Measurements from ENCODE around the gene LIN37. TPM values are rescaled to one million over a fixed set of nuclear protein-coding genes. Genes with fewer than 3 reads are reported as not detected.
A peak's percentile ranks its signal among the peaks of the same experiment; 100 is the strongest.

Gene LIN37
- total RNA-seq, result 10 to 100 TPM; 12.5 to 19.1 (median 15.9) TPM
- polyA plus RNA-seq, result 10 to 100 TPM in 2 of 3 donors, 1 to 10 TPM in 1; 8.4 to 13.6 (median 11.3) TPM

- Histone ChIP-seq H3K4me1 (peaks cover 0 to 48% (median 42%) of the 10 kb centered on the region in 4 donors), H3K9me3 (no peaks in the 10 kb centered on the region), H3K4me3 (peak within 1 kb of the TSS; percentile 71 to 95 (median 84)), H3K27me3 (no peaks in the 10 kb centered on the region), H3K36me3 (peaks cover 10 to 15% (median 13%) of the 10 kb centered on the region in 4 donors), H3K27ac (peak within 1 kb of the TSS; percentile 85 to 99 (median 87))
- 1% methylated on average over 45 of the region's 45 CpGs for WGBS, 2 donors
- peak; percentile 100 for DNase-seq
- TF ChIP-seq CTCF (IDR thresholded peaks at IDR 0.05) (peak in 2 of 4 experiments; percentile 8 to 9), POLR2AphosphoS5 (IDR thresholded peaks at IDR 0.05) (peak; percentile 97 to 98 (median 97)), POLR2A (IDR thresholded peaks at IDR 0.05) (peak; percentile 88 to 91), EP300 (IDR thresholded peaks at IDR 0.05) (peak in 1 of 4 donors; percentile 66)
- intact Hi-C loops (cut with DNase I), result loop anchor here (5.0 kb wide), 1 partner anchor 249 kb away; the partner anchor contains the start of gene SDHAF1
Observed at GRCh38 chr19:35748106-35749020, at the start of gene LIN37. Gene LIN37, plus strand, starts transcription at chr19:35748576. Its CDS starts 149 bp downstream, at chr19:35748725.

GRCh38 chr19:35702223-35703012, 46.0 kb upstream of the LIN37 start:
- WGBS, 2 donors, result 0% methylated on average over 50 of the region's 50 CpGs
- H3K36me3 ChIP-seq, result no peaks in the 10 kb centered on the region
- H3K4me3 ChIP-seq, result peak overlapping the region; percentile 48 to 64 (median 53)
- H3K27me3 ChIP-seq, result peaks cover 0 to 20% (median 0%) of the 10 kb centered on the region in 3 donors
- intact Hi-C loops (cut with DNase I), result loop anchor here (2.0 to 5.0 kb wide), 2 partner anchors 14 to 60 kb away; partner anchors contain the start of gene ETV2
- peaks cover 0 to 12% (median 12%) of the 10 kb centered on the region in 4 donors for H3K4me1 ChIP-seq
- H3K9me3 ChIP-seq, result no peaks in the 10 kb centered on the region
- TF ChIP-seq CTCF (IDR thresholded peaks at IDR 0.05) (no peak), EP300 (IDR thresholded peaks at IDR 0.05) (no peak), POLR2AphosphoS5 (IDR thresholded peaks at IDR 0.05) (peak in 3 of 4 donors; percentile 6 to 77 (median 13))
- H3K27ac ChIP-seq, result peak overlapping the region in 3 of 4 donors; percentile 34 to 59 (median 44)
- peak; percentile 98 for DNase-seq

- TF ChIP-seq EP300 (IDR thresholded peaks at IDR 0.05) (no peak), POLR2A (IDR thresholded peaks at IDR 0.05) (no peak), POLR2AphosphoS5 (IDR thresholded peaks at IDR 0.05) (no peak), CTCF (IDR thresholded peaks at IDR 0.05) (no peak)
- H3K4me1 ChIP-seq, result peaks cover 0 to 12% (median 12%) of the 10 kb centered on the region in 4 donors
- H3K4me3 ChIP-seq, result peak overlapping the region in 1 of 4 donors; percentile 55
- H3K27ac ChIP-seq, result no peak overlapping the region
- no peaks in the 10 kb centered on the region for H3K9me3 ChIP-seq
- H3K36me3 ChIP-seq, result no peaks in the 10 kb centered on the region
- intact Hi-C loops (cut with DNase I), result loop anchor here (2.0 to 5.0 kb wide), 2 partner anchors 13 to 61 kb away; partner anchors contain the start of gene ETV2
- 33 to 51% methylated on average over 9 of the region's 9 CpGs for WGBS, 2 donors
- DNase-seq, result no peak
- peaks cover 0 to 20% (median 0%) of the 10 kb centered on the region in 3 donors for H3K27me3 ChIP-seq
Observed at GRCh38 chr19:35703343-35703742, 45.0 kb upstream of the LIN37 start.

GRCh38 chr19:35704218-35704617, 44.2 kb upstream of the LIN37 start, which contains the start of gene ZBTB32:
Gene ZBTB32, plus strand, starts transcription at chr19:35704558. Its CDS starts 10,069 bp downstream, at chr19:35714627.
- intact Hi-C loops (cut with DNase I), result loop anchor here (5.0 kb wide), 1 partner anchor 62 kb away; the partner anchor contains the start of gene ETV2
- 34 to 37% methylated on average over 24 of the region's 24 CpGs for WGBS, 2 donors
- DNase-seq, result no peak

More at GRCh38 chr19:35704218-35704617, 44.2 kb upstream of the LIN37 start, which contains the start of gene ZBTB32:
- Histone ChIP-seq H3K27ac (no peak within 1 kb of the TSS), H3K4me1 (peaks cover 0 to 12% (median 12%) of the 10 kb centered on the region in 4 donors), H3K9me3 (no peaks in the 10 kb centered on the region), H3K27me3 (peaks cover 0 to 20% (median 0%) of the 10 kb centered on the region in 3 donors), H3K36me3 (no peaks in the 10 kb centered on the region), H3K4me3 (no peak within 1 kb of the TSS)
- TF ChIP-seq POLR2AphosphoS5 (IDR thresholded peaks at IDR 0.05) (no peak), EP300 (IDR thresholded peaks at IDR 0.05) (no peak), CTCF (IDR thresholded peaks at IDR 0.05) (no peak), POLR2A (IDR thresholded peaks at IDR 0.05) (no peak)
